ENCODE measurements around the gene CARMIL1.

The CARMIL1 gene

GRCh38 chr6:25341203-25341552 is 62.0 kb downstream of the CARMIL1 start:
- no peak for TF ChIP-seq CTCF (IDR thresholded peaks at IDR 0.05; ENCODE audit: low read depth, low read length)
- no peaks in the 10 kb centered on the region for H3K27me3 ChIP-seq (ENCODE audit: insufficient read depth, low read depth, severe bottlenecking)
- no peak overlapping the region for H3K4me3 ChIP-seq (ENCODE audit: low read depth, low read length)
- H3K9me3 ChIP-seq (ENCODE audit: severe bottlenecking) = no peaks in the 10 kb centered on the region
- no peaks in the 10 kb centered on the region for H3K36me3 ChIP-seq
- no peak overlapping the region for H3K27ac ChIP-seq
- DNase-seq = no peak

- 0 out of 2 replicates have a peak, but pooled peaks have one; percentile 24 for TF ChIP-seq CTCF (IDR thresholded peaks at IDR 0.05; ENCODE audit: low read depth, low read length)
- H3K27ac ChIP-seq = no peak overlapping the region
- no peaks in the 10 kb centered on the region for H3K36me3 ChIP-seq
- no peak overlapping the region for H3K4me3 ChIP-seq (ENCODE audit: low read depth, low read length)
- no peak for DNase-seq
- H3K9me3 ChIP-seq (ENCODE audit: severe bottlenecking) = no peaks in the 10 kb centered on the region
- H3K27me3 ChIP-seq (ENCODE audit: insufficient read depth, low read depth, severe bottlenecking) = no peaks in the 10 kb centered on the region
Observed at GRCh38 chr6:25341923-25342619, 62.9 kb downstream of the CARMIL1 start.

GRCh38 chr6:25342802-25343201 is 63.6 kb downstream of the CARMIL1 start:
- Histone ChIP-seq H3K9me3 (ENCODE audit: severe bottlenecking) (no peaks in the 10 kb centered on the region), H3K27me3 (ENCODE audit: insufficient read depth, low read depth, severe bottlenecking) (no peaks in the 10 kb centered on the region), H3K36me3 (no peaks in the 10 kb centered on the region), H3K4me3 (ENCODE audit: low read depth, low read length) (no peak overlapping the region), H3K27ac (peak overlapping the region; percentile 19; the same call in 1 of the 2 replicates)
- DNase-seq = no peak
- no peak for TF ChIP-seq CTCF (IDR thresholded peaks at IDR 0.05; ENCODE audit: low read depth, low read length)

GRCh38 chr6:25343984-25344383 is 64.8 kb downstream of the CARMIL1 start:
- Histone ChIP-seq H3K27ac (no peak overlapping the region), H3K27me3 (ENCODE audit: insufficient read depth, low read depth, severe bottlenecking) (no peaks in the 10 kb centered on the region), H3K36me3 (no peaks in the 10 kb centered on the region), H3K9me3 (ENCODE audit: severe bottlenecking) (no peaks in the 10 kb centered on the region), H3K4me3 (ENCODE audit: low read depth, low read length) (no peak overlapping the region)
- DNase-seq = no peak
- no peak for TF ChIP-seq CTCF (IDR thresholded peaks at IDR 0.05; ENCODE audit: low read depth, low read length)

- no peaks in the 10 kb centered on the region for H3K36me3 ChIP-seq
- no peak overlapping the region for H3K4me3 ChIP-seq (ENCODE audit: low read depth, low read length)
- no peak for TF ChIP-seq CTCF (IDR thresholded peaks at IDR 0.05; ENCODE audit: low read depth, low read length)
- no peaks in the 10 kb centered on the region for H3K9me3 ChIP-seq (ENCODE audit: severe bottlenecking)
- H3K27ac ChIP-seq = no peak overlapping the region
- no peak for DNase-seq
- H3K27me3 ChIP-seq (ENCODE audit: insufficient read depth, low read depth, severe bottlenecking) = no peaks in the 10 kb centered on the region
Observed at GRCh38 chr6:25344827-25345226, 65.7 kb downstream of the CARMIL1 start.

- H3K27ac ChIP-seq = no peak overlapping the region
- TF ChIP-seq CTCF (IDR thresholded peaks at IDR 0.05; ENCODE audit: low read depth, low read length) = no peak
Observed at GRCh38 chr6:25346064-25346463, 66.9 kb downstream of the CARMIL1 start.

More at GRCh38 chr6:25346064-25346463, 66.9 kb downstream of the CARMIL1 start:
- Histone ChIP-seq H3K36me3 (no peaks in the 10 kb centered on the region), H3K4me3 (ENCODE audit: low read depth, low read length) (no peak overlapping the region), H3K9me3 (ENCODE audit: severe bottlenecking) (no peaks in the 10 kb centered on the region), H3K27me3 (ENCODE audit: insufficient read depth, low read depth, severe bottlenecking) (no peaks in the 10 kb centered on the region)
- DNase-seq = peak; percentile 31
